GM12878 (cell line): Measurements from ENCODE around the gene ADAMTSL4.

Source experiments
- CREM ChIP-seq: IDR thresholded peaks from 2 replicates; pipeline ENCODE4 v1.6.1; 2014; ENCODE audit warnings: antibody characterized with exemption, low read depth
- CTCF ChIP-seq, 3 experiments: IDR thresholded peaks in 2 of 3; conservative IDR thresholded peaks in 1 of 3; 2 replicates each; pipeline ENCODE4 v1.5.1; 2011; ENCODE audit warnings: low read depth in 3 of 3, low read length in 3 of 3, mild to moderate bottlenecking in 3 of 3, control low read depth in 2 of 3, moderate library complexity in 2 of 3, inconsistent platforms in 1 of 3, mixed read lengths in 1 of 3; ENCODE audit not compliant: control insufficient read depth in 2 of 3, insufficient read depth in 1 of 3; ENCODE audit errors: extremely low read depth in 1 of 3
- MYC ChIP-seq: IDR thresholded peaks from 2 replicates; pipeline ENCODE4 v1.6.1; 2011; ENCODE audit warnings: mild to moderate bottlenecking, low read length, moderate library complexity, inconsistent platforms; ENCODE audit not compliant: insufficient read depth, insufficient replicate concordance, insufficient read length, severe bottlenecking

- TF ChIP-seq MYC (no peak), CTCF (IDR thresholded peaks at IDR 0.05 in 2 of 3, conservative IDR thresholded peaks at IDR 0.05 in 1 of 3; ENCODE audit: control insufficient read depth in 2 of 3, extremely low read depth in 1 of 3, insufficient read depth in 1 of 3, low read depth in 3 of 3, low read length in 3 of 3) (no peak), CREM (no peak)
Observed at GRCh38 chr1:150513351-150513791, 35.8 kb upstream of the ADAMTSL4 start.
